OCI-LY7 (cell line): ENCODE results near the gene ASXL3. TPM values are rescaled to one million over a fixed set of nuclear protein-coding genes. Genes with fewer than 3 reads are reported as not detected.

Experiments used
- BruUV-seq: library from RNA; stranded (reverse); fragments of 400-500 nt; replicated peaks from 2 replicates; lab custom pipeline; 2021; lab: Mats Ljungman, UMichigan
- CTCF ChIA-PET: fragments of 300-600 bp; sonication (Branson Sonifier 250); formaldehyde crosslinking; loops from one replicate; lab custom pipeline; 2022; ENCODE audit warnings: antibody characterized with exemption; ENCODE audit not compliant: unreplicated experiment; lab: Charles Lee
- POLR2A ChIA-PET: fragments of 300-600 bp; sonication (Branson Sonifier 250); formaldehyde crosslinking; loops from one replicate; lab custom pipeline; 2022; ENCODE audit warnings: antibody characterized with exemption; lab: Charles Lee
- DNase-seq: peaks from one replicate; pipeline ENCODE4 v3.0.0-alpha.2; 2015; ENCODE audit warnings: low spot score
- H2AFZ ChIP-seq: fragments of 200-600 bp; sonication (generic), shearing (Covaris generic); 2 replicates; pipeline ENCODE4 v1.6.1; 2014; ENCODE audit warnings: mild to moderate bottlenecking, antibody characterized with exemption, low read length, moderate library complexity
- H3K27ac ChIP-seq: fragments of 200-600 bp; sonication (generic); 2 replicates; pipeline ENCODE4 v1.5.1; 2014; ENCODE audit warnings: mixed run types, low read depth, mild to moderate bottlenecking, moderate library complexity, low read length, inconsistent platforms; ENCODE audit not compliant: poor library complexity, severe bottlenecking
- H3K36me3 ChIP-seq: fragments of 200-600 bp; sonication (generic); 2 replicates; pipeline ENCODE4 v1.6.1; 2014; ENCODE audit warnings: mild to moderate bottlenecking, antibody characterized with exemption, low read length, moderate library complexity, mixed read lengths; ENCODE audit not compliant: insufficient read depth
- H3K4me1 ChIP-seq: fragments of 200-600 bp; sonication (generic); 2 replicates; pipeline ENCODE4 v1.5.1; 2014; ENCODE audit warnings: mild to moderate bottlenecking, low read length; ENCODE audit not compliant: insufficient read depth, poor library complexity, severe bottlenecking
- H3K4me2 ChIP-seq: fragments of 200-600 bp; sonication (generic); 2 replicates; pipeline ENCODE4 v1.6.1; 2014; ENCODE audit warnings: mild to moderate bottlenecking, low read length
- H3K4me3 ChIP-seq: fragments of 200-600 bp; sonication (generic); 2 replicates; pipeline ENCODE4 v1.5.1; 2014; ENCODE audit warnings: mild to moderate bottlenecking, low read depth, low read length; ENCODE audit not compliant: poor library complexity, severe bottlenecking
- H3K79me2 ChIP-seq: fragments of 200-600 bp; sonication (generic); 2 replicates; pipeline ENCODE4 v1.6.1; 2016; ENCODE audit warnings: low read depth, mild to moderate bottlenecking, low read length, moderate library complexity, mixed read lengths; ENCODE audit not compliant: insufficient read depth
- H3K9me2 ChIP-seq: fragments of 200-600 bp; sonication (generic); 2 replicates; pipeline ENCODE4 v1.6.1; 2016; ENCODE audit warnings: mild to moderate bottlenecking, low read length, mixed read lengths; ENCODE audit not compliant: insufficient read depth
- H3K9me3 ChIP-seq: fragments of 200-600 bp; sonication (generic); 2 replicates; pipeline ENCODE4 v1.6.1; 2014; ENCODE audit warnings: mild to moderate bottlenecking, mixed run types, low read length, mixed read lengths
- H4K20me1 ChIP-seq: fragments of 200-600 bp; sonication (generic); 2 replicates; pipeline ENCODE4 v1.6.1; 2014; ENCODE audit warnings: mild to moderate bottlenecking, antibody characterized with exemption, low read length, moderate library complexity, mixed read lengths; ENCODE audit not compliant: insufficient read depth
- EZH2phosphoT487 ChIP-seq: fragments of 200-600 bp; sonication (generic); IDR thresholded peaks from 2 replicates; pipeline ENCODE4 v1.6.1; 2018; ENCODE audit warnings: low read depth, borderline replicate concordance, mild to moderate bottlenecking, mixed run types, antibody characterized with exemption, low read length, moderate library complexity, mixed read lengths
- intact Hi-C: fragments of 100-400 bp; cut with micrococcal nuclease; formaldehyde crosslinking; loops from one replicate; pipeline ENCODE4 v1.10.0; 2022; ENCODE audit not compliant: unreplicated experiment
- total RNA-seq, 2 experiments: library from RNA; depleted of rRNA in 1 of 2; stranded (reverse); fragments of >200 nt in 1 of 2; shearing (Covaris generic) in 1 of 2; gene quantifications; 2 replicates each; pipeline ENCODE4 v1.2.3, GENCODE V29; 2014 to 2022
- TF ChIP-seq, protein P1 (sequence below): fragments of 200-600 bp; sonication (generic); conservative IDR thresholded peaks from 2 replicates; pipeline ENCODE4 v1.5.1; 2014; ENCODE audit warnings: mild to moderate bottlenecking, antibody characterized with exemption, low read length, moderate library complexity, mixed read lengths

ASXL3 gene
- total RNA-seq, 2 experiments from 2014 or later, result 2.6 TPM

DNA sequence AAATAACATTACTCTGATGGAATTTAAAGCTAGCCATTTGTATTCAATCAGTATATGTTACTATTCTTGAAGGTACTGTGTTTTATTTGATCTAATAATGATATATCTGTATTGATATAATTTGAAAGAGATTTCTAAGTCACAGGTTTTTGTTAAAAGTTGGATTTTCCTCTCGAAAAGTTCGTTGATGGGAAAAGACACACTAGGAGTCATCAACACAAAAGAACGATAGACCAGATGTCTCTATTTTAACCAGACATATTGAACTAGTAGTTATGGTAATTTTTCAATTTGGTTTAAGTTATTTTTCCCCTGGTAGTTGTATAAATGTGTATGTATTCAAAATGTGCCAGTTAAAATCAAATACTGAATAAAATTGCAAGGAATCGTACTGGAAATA lies 2.5 kb downstream of the ASXL3 start:
- no peak overlapping the region for H3K4me3 ChIP-seq
- ChIA-PET POLR2A (no interaction called here), CTCF (no interaction called here)
- no peaks in the 10 kb centered on the region; the same call in 1 of the 2 replicates for H3K79me2 ChIP-seq
- TF ChIP-seq, protein P1, sequence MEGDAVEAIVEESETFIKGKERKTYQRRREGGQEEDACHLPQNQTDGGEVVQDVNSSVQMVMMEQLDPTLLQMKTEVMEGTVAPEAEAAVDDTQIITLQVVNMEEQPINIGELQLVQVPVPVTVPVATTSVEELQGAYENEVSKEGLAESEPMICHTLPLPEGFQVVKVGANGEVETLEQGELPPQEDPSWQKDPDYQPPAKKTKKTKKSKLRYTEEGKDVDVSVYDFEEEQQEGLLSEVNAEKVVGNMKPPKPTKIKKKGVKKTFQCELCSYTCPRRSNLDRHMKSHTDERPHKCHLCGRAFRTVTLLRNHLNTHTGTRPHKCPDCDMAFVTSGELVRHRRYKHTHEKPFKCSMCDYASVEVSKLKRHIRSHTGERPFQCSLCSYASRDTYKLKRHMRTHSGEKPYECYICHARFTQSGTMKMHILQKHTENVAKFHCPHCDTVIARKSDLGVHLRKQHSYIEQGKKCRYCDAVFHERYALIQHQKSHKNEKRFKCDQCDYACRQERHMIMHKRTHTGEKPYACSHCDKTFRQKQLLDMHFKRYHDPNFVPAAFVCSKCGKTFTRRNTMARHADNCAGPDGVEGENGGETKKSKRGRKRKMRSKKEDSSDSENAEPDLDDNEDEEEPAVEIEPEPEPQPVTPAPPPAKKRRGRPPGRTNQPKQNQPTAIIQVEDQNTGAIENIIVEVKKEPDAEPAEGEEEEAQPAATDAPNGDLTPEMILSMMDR, result no peak
- no peak for TF ChIP-seq EZH2phosphoT487
- no peaks in the 10 kb centered on the region for H4K20me1 ChIP-seq
- H3K4me2 ChIP-seq, result no peak overlapping the region
- no peak overlapping the region for H2AFZ ChIP-seq
- intact Hi-C loops, result no loop called here
- BruUV-seq, result no TSS peak
- no peaks in the 10 kb centered on the region for H3K9me3 ChIP-seq
- no peaks in the 10 kb centered on the region for H3K36me3 ChIP-seq
- H3K9me2 ChIP-seq, result no peaks in the 10 kb centered on the region
- H3K4me1 ChIP-seq, result peaks cover 58% of the 10 kb centered on the region
- no peak for DNase-seq
- H3K27ac ChIP-seq, result no peak overlapping the region

DNA sequence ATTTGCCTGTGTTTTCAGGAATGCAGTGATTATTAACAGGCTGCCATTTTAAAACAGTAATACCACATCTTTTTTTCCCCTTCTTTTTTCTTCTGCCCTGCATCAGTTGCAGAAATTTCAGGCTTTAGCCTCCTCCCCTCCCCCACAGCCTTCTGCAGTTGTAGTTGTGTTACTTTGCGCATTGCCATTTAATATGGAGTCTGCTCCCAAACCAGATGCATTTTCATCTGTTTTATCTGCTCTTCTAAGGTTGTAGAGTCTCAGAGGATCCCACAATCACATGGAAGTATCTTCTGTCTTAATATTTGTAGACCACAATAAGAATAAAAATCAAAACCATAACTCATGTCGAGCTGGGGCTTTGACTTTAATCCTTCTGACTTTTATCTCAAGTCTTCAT lies 3.8 kb downstream of the ASXL3 start:
- H3K4me2 ChIP-seq, result peak overlapping the region; percentile 29; the same call in 1 of the 2 replicates
- ChIA-PET POLR2A (interaction anchor here (0.6 kb wide), 1 partner anchor 503 kb away, joined by 3 read pairs; no protein-coding TSS in a partner anchor), CTCF (no interaction called here)
- H4K20me1 ChIP-seq, result no peaks in the 10 kb centered on the region
- TF ChIP-seq, protein P1, result no peak
- TF ChIP-seq EZH2phosphoT487, result no peak
- H3K36me3 ChIP-seq, result no peaks in the 10 kb centered on the region
- intact Hi-C loops, result no loop called here
- BruUV-seq, result no TSS peak
- no peak overlapping the region for H3K4me3 ChIP-seq
- H3K79me2 ChIP-seq, result no peaks in the 10 kb centered on the region; the same call in 1 of the 2 replicates
- H2AFZ ChIP-seq, result no peak overlapping the region
- no peaks in the 10 kb centered on the region for H3K9me2 ChIP-seq
- no peak overlapping the region for H3K27ac ChIP-seq
- peaks cover 52% of the 10 kb centered on the region for H3K4me1 ChIP-seq
- DNase-seq, result no peak
- H3K9me3 ChIP-seq, result no peaks in the 10 kb centered on the region

DNA sequence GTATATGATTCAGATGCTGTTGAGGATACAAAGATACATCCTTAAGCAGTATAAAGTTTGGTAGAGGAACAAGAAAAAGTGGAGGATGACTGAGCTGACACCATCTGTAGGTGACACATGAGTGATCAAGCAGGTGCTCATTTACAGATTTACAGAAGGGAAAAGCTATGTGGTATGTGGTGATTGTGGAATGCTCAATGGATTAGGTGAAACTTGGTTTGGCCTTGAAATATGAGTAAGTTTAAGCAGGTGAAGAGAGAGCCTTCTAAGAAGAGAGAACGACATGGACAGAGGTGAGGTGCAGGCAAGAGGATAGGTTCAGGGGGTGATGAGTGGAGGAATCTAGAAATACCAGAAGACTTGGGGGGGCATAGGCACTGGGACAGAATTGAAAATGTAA lies 5.9 kb downstream of the ASXL3 start:
- Histone ChIP-seq H3K4me2 (peak overlapping the region; percentile 37), H3K9me2 (no peaks in the 10 kb centered on the region), H3K9me3 (peaks cover 3% of the 10 kb centered on the region; the same call in 1 of the 2 replicates), H3K4me3 (no peak overlapping the region), H4K20me1 (no peaks in the 10 kb centered on the region), H3K36me3 (no peaks in the 10 kb centered on the region), H3K4me1 (peaks cover 43% of the 10 kb centered on the region), H3K27ac (no peak overlapping the region), H3K79me2 (no peaks in the 10 kb centered on the region; the same call in 1 of the 2 replicates), H2AFZ (no peak overlapping the region)
- no peak for TF ChIP-seq EZH2phosphoT487
- TF ChIP-seq, protein P1, result no peak
- DNase-seq, result peak; percentile 57
- BruUV-seq, result no TSS peak
- intact Hi-C loops, result no loop called here
- ChIA-PET POLR2A (interaction anchor here (1.0 kb wide), 1 partner anchor 60 kb away, joined by 3 read pairs; no protein-coding TSS in a partner anchor), CTCF (no interaction called here)
